Gastroesophageal sphincter (tissue), 3 donors: ENCODE data around the gene UBAC2.

Source experiments
- POLR2AphosphoS5 ChIP-seq: sonication (generic); formaldehyde crosslinking; IDR thresholded peaks from one replicate; pipeline ENCODE4 v1.6.1; 2017; ENCODE audit warnings: antibody characterized with exemption
- TF ChIP-seq, protein P1 (sequence below), 4 experiments: fragments of 200-600 bp in 2 of 4; fragments of 450-650 bp in 2 of 4; sonication (generic) in 1 of 4; IDR thresholded peaks; one replicate each; pipeline ENCODE4 v1.5.1; 2017 to 2019; ENCODE audit warnings: antibody characterized with exemption in 4 of 4, mild to moderate bottlenecking in 2 of 4, moderate library complexity in 2 of 4

DNA sequence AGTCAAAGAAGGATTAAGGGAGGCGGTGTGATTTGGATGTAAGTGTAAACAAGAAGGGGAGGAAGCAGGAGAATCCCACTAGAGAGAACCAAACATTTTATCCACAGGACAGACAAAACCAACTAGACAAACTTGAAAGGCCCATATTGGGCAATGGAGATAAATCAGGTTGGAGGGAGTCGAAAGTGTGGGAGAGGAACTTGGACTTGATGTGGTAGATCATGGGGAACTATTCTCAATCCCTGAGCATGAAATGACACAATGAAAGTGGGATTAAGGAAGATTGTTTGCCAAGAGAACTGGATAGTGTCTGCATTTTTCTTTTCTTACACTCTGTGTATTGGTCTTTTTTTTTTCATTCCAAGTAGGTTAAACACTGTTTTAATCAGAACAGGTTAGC, 88.6 kb downstream of the UBAC2 start:
- TF ChIP-seq POLR2AphosphoS5 = no peak
- TF ChIP-seq, protein P1, sequence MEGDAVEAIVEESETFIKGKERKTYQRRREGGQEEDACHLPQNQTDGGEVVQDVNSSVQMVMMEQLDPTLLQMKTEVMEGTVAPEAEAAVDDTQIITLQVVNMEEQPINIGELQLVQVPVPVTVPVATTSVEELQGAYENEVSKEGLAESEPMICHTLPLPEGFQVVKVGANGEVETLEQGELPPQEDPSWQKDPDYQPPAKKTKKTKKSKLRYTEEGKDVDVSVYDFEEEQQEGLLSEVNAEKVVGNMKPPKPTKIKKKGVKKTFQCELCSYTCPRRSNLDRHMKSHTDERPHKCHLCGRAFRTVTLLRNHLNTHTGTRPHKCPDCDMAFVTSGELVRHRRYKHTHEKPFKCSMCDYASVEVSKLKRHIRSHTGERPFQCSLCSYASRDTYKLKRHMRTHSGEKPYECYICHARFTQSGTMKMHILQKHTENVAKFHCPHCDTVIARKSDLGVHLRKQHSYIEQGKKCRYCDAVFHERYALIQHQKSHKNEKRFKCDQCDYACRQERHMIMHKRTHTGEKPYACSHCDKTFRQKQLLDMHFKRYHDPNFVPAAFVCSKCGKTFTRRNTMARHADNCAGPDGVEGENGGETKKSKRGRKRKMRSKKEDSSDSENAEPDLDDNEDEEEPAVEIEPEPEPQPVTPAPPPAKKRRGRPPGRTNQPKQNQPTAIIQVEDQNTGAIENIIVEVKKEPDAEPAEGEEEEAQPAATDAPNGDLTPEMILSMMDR (IDR thresholded peaks at IDR 0.05) = no peak
